HFF-Myc (cell line): ENCODE results near the gene CCDC78.
"Not testable (repeated sequence)": the region's sequence is repeated elsewhere in the genome, so short reads cannot be mapped to it uniquely, and the experiment has no call there.

Experiments used
- DNase-seq: peaks from one replicate; pipeline ENCODE4 v3.0.0-alpha.2; 2011; ENCODE audit warnings: low read depth; ENCODE audit errors: extremely low read depth
- H3K4me3 ChIP-seq: replicated peaks from 2 replicates; pipeline ENCODE4 v1.5.1; 2011; ENCODE audit warnings: low read depth, mild to moderate bottlenecking, control low read depth, low read length
- CTCF ChIP-seq: IDR thresholded peaks from 2 replicates; pipeline ENCODE4 v1.5.1; 2012; ENCODE audit warnings: mild to moderate bottlenecking, low read depth, low read length, control low read depth; ENCODE audit errors: missing control alignments

CCDC78 gene

DNA sequence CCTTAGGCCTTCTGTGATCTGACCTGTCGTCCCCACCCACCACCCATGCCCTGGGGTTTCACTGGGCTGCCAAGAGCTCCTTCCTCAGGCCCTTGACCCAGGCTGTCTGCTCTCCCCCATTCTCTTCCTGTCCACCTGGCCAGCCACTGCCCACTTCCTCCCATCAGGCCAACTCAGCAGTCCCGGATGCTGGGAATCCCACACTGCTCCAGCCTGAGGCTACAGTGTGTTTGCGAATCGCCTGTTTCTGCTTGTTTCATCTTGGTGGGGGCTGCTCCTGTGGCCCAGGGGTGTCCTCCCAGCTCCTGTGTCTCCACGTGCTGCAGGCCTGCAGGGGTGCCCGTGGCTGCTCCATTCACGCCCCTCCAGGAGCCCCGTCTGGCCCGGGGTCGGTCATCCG, 12.2 kb downstream of the CCDC78 start:
- no peak for DNase-seq
- H3K4me3 ChIP-seq: no peak overlapping the region
- TF ChIP-seq CTCF: no peak

- not testable (repeated sequence) for H3K4me3 ChIP-seq, DNase-seq
- peak; percentile 56 for TF ChIP-seq CTCF
These were observed 13.4 kb downstream of the CCDC78 start for GRCh38 chr16:712740-713250.

- TF ChIP-seq CTCF: peak; percentile 91
- H3K4me3 ChIP-seq: no peak overlapping the region
- DNase-seq: no peak
These were observed 14.5 kb downstream of the CCDC78 start for GRCh38 chr16:711548-712320.

- no peak for DNase-seq
- no peak for TF ChIP-seq CTCF
- no peak overlapping the region for H3K4me3 ChIP-seq
These were observed 15.2 kb downstream of the CCDC78 start for GRCh38 chr16:711084-711483.

DNA sequence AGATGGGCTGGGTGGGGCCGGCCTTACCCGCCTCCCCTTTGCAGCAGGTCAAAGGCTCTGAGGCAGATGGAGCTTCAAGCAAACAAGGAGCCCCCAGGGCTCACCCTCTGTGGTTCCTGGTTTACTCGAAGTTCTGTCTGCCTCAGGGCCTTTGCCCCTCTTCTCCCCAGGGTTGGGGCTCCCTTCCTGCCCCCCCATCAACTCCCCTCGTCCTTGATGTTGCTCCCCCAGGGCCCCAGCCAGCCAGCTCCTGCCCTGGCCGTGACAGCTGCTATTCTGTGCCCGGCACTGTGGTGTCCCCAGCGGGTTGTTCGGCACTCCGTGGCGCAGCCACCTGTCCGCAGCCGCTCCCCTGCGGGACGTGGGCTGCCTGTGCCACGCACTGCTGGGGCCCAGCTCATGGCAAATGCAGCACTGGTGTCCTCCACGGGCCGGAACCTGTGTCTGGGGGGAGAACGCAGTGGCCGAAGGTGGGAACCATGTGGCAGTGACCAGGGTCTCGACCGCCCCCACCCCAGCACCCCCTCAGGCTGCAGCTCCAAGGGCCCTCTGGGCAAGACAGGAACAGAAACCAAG, 15.7 kb downstream of the CCDC78 start:
- no peak for TF ChIP-seq CTCF
- no peak overlapping the region for H3K4me3 ChIP-seq
- DNase-seq: no peak

DNA sequence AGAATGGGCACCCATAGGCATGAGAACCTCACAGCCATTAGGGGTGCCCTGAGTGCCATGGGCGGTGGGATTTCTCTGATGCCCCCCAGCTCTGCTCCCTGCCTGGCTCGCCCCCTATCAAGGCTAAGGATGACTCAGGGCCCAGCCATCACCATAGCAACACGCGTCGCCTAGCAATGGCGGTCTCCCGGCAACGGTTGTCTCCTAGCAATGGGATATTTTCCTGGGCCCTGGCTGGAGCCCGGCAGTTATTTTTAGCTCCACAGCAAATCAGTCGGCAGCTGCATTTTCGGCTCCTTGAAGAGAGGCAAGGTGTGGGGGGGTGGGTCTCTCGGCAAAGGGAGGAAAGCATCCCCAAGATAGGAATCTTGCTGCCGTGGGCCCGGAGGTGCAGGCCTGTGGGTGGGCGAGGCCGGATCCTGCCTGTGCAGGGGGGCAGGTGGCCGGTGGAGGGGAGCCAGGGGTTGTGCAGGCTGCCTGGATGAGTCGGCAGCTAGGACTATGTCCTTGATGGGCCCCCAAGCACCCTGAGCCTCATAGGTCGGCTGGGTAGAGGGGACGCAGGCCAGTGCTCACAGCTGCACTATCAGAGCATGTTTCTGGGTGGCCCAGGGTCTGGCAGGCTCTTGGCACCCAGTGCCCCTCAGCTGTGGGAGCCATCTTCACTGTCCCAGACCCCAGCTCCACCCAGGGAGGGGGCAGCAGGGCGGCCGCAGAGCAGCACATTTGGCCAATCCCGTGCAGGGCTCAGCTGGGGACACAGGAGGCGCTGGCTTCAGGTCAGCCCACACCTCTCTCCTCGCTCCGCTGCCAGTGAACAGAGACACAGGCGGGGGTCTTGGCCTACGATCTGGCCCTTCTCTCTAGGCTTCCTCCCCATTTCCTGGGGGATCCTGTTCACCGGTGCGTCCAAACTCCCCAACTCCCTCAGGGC, 16.4 kb downstream of the CCDC78 start:
- TF ChIP-seq CTCF: no peak
- no peak overlapping the region for H3K4me3 ChIP-seq
- DNase-seq: no peak
